ENCODE results near the gene AQP6. TPM values are rescaled to one million over a fixed set of nuclear protein-coding genes. Genes with fewer than 3 reads are reported as not detected.
"Not testable (repeated sequence)": the region's sequence is repeated elsewhere in the genome, so short reads cannot be mapped to it uniquely, and the experiment has no call there.

AQP6 gene
- total RNA-seq, 2 experiments from 2014 or later: not detected

- ChIA-PET POLR2A (no interaction called here), CTCF (interaction anchor here (0.8 to 8.3 kb wide), 5 partner anchors 11 to 133 kb away, joined by 3 to 117 read pairs (median 4); partner anchors contain the start of gene COX14)
- H3K9me3 Mint-ChIP-seq (ENCODE audit: insufficient read depth): no peaks in the 10 kb centered on the region
- no peaks in the 10 kb centered on the region for H3K27me3 Mint-ChIP-seq (ENCODE audit: low read depth)
- no peaks in the 10 kb centered on the region for H3K36me3 Mint-ChIP-seq (ENCODE audit: low read depth)
- no peak for DNase-seq
- no peak for ATAC-seq
- no peak overlapping the region for H3K4me3 Mint-ChIP-seq
- H3K4me1 Mint-ChIP-seq (ENCODE audit: low read depth): no peaks in the 10 kb centered on the region
- H3K27ac Mint-ChIP-seq: no peak overlapping the region
Observed at GRCh38 chr12:49979016-49979586, 6.4 kb downstream of the AQP6 start.

GRCh38 chr12:49979791-49980190, 7.0 kb downstream of the AQP6 start:
- no peak for DNase-seq
- no peak for ATAC-seq
- Mint-ChIP-seq H3K36me3 (ENCODE audit: low read depth) (no peaks in the 10 kb centered on the region), H3K27me3 (ENCODE audit: low read depth) (no peaks in the 10 kb centered on the region), H3K4me1 (ENCODE audit: low read depth) (no peaks in the 10 kb centered on the region), H3K27ac (no peak overlapping the region), H3K9me3 (ENCODE audit: insufficient read depth) (no peaks in the 10 kb centered on the region), H3K4me3 (no peak overlapping the region)
- ChIA-PET POLR2A (no interaction called here), CTCF (interaction anchor here (0.7 to 8.3 kb wide), 5 partner anchors 12 to 113 kb away, joined by 3 to 117 read pairs (median 4); no protein-coding TSS in a partner anchor)

DNA sequence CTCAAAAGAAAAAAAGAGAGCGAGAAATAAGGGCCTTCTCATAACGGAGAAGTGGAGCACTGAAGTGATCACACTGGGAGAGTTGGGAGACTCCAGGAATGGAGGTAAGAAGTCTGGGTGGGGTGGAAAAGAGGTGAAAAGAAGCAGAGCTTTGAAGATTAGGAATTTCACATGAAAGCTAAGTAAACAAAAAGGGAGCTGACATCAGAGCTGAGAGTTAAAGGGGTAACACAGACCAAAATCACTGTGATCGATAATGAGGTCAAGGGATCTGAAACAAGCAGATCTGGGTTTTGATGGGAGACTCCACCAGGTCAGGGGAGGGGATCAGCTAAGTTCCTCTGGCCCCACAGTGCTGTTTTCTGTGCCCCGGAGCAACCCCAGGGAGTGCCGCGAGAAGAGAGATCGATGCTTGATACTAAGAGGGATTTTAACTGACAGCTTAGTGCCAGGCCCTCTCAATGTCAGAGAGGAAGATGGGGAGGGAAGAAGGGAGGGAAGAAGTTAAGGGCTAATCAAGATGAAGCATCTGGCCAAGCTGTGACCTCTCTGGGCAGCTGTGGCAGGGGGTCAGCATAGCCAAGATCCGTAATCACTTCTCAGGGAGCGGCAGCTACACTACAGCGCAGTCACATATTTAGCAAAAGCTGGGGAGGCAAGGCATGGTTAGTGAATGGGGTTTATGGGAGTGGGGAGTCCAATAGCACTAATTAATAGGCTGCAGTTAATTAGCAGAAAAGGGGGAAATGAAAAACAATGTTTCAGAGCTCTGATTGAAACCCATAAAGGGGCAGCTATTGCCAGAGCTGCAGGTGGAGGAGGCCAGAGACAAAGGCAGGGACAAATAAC, 8.0 kb downstream of the AQP6 start:
- no peaks in the 10 kb centered on the region for H3K9me3 Mint-ChIP-seq (ENCODE audit: insufficient read depth)
- no peaks in the 10 kb centered on the region for H3K27me3 Mint-ChIP-seq (ENCODE audit: low read depth)
- DNase-seq (no peak), ATAC-seq (no peak)
- H3K36me3 Mint-ChIP-seq (ENCODE audit: low read depth): peaks cover 9% of the 10 kb centered on the region
- ChIA-PET POLR2A (no interaction called here), CTCF (interaction anchor here (0.7 to 8.3 kb wide), 4 partner anchors 13 to 107 kb away, joined by 3 to 117 read pairs (median 4); no protein-coding TSS in a partner anchor)
- no peaks in the 10 kb centered on the region for H3K4me1 Mint-ChIP-seq (ENCODE audit: low read depth)
- no peak overlapping the region for H3K4me3 Mint-ChIP-seq
- H3K27ac Mint-ChIP-seq: no peak overlapping the region

GRCh38 chr12:49982246-49983087, 9.7 kb downstream of the AQP6 start:
- Mint-ChIP-seq H3K27me3 (ENCODE audit: low read depth) (no peaks in the 10 kb centered on the region), H3K4me1 (ENCODE audit: low read depth) (no peaks in the 10 kb centered on the region), H3K9me3 (ENCODE audit: insufficient read depth) (no peaks in the 10 kb centered on the region), H3K4me3 (no peak overlapping the region), H3K36me3 (ENCODE audit: low read depth) (peaks cover 20% of the 10 kb centered on the region), H3K27ac (no peak overlapping the region)
- DNase-seq (no peak), ATAC-seq (no peak)
- ChIA-PET POLR2A (no interaction called here), CTCF (interaction anchor here (1.4 to 8.3 kb wide), 2 partner anchors 15 to 37 kb away, joined by 3 to 117 read pairs; no protein-coding TSS in a partner anchor)

- H3K27ac Mint-ChIP-seq: no peak overlapping the region
- H3K4me1 Mint-ChIP-seq (ENCODE audit: low read depth): no peaks in the 10 kb centered on the region
- no peaks in the 10 kb centered on the region for H3K27me3 Mint-ChIP-seq (ENCODE audit: low read depth)
- ChIA-PET POLR2A (no interaction called here), CTCF (interaction anchor here (0.5 to 8.3 kb wide), 4 partner anchors 16 to 212 kb away, joined by 3 to 117 read pairs (median 3); no protein-coding TSS in a partner anchor)
- no peaks in the 10 kb centered on the region for H3K9me3 Mint-ChIP-seq (ENCODE audit: insufficient read depth)
- peaks cover 30% of the 10 kb centered on the region for H3K36me3 Mint-ChIP-seq (ENCODE audit: low read depth)
- ATAC-seq: no peak
- DNase-seq: no peak
- H3K4me3 Mint-ChIP-seq: no peak overlapping the region
Observed at GRCh38 chr12:49983892-49984291, 11.1 kb downstream of the AQP6 start.

DNA sequence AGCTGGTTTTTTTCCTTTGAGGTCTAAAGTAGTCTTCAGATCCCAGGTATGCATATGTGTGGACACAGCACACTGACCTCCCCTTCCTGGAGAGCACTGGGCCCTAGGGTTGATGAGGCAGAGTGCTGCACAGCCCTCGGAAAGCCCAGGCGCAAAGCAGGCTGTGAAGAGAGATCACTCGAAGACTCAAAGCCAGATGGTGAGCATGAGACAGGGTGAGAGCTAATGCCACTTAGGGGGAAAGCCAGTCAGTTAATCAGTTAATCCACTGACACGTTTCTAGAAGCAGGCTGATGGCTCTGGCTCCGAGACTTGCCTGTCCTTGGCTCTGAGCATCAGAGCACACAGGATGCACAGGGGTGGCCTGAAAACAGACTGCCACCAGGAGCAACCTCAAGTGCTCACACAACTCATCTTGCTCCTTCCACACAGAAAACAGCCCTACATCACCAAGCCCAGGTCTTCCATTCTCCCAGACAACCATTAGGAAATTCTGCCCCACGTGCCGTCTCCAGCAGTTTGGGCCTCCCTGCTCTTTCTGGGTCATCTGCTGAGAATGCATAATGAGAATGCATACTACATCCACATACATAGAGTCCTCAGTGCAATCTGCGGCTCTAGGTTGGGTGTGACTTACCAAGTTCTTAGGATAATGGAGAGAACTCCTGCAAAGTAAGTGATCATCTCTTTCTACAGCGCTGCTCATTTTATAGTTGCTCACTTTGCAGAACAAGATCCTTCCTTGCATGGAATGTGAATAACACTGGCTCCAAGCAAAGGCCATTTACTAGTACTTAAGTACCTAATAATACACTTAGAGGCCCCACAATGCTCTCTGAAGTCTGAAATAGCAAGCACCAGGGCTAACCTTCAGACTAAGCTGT, 12.0 kb downstream of the AQP6 start:
- H3K36me3 Mint-ChIP-seq (ENCODE audit: low read depth): peaks cover 36% of the 10 kb centered on the region
- POLR2A ChIA-PET: no interaction called here

GRCh38 chr12:49985981-49986380, 13.2 kb downstream of the AQP6 start:
- peaks cover 45% of the 10 kb centered on the region for H3K36me3 Mint-ChIP-seq (ENCODE audit: low read depth)
- no peaks in the 10 kb centered on the region for H3K27me3 Mint-ChIP-seq (ENCODE audit: low read depth)
- H3K27ac Mint-ChIP-seq: no peak overlapping the region
- ATAC-seq (no peak), DNase-seq (no peak)
- no peaks in the 10 kb centered on the region for H3K9me3 Mint-ChIP-seq (ENCODE audit: insufficient read depth)
- no peak overlapping the region for H3K4me3 Mint-ChIP-seq
- ChIA-PET POLR2A (no interaction called here), CTCF (interaction anchor here (1.8 to 3.3 kb wide), 3 partner anchors 19 to 53 kb away, joined by 10 to 17 read pairs (median 12); no protein-coding TSS in a partner anchor)
- H3K4me1 Mint-ChIP-seq (ENCODE audit: low read depth): no peaks in the 10 kb centered on the region

More for the DNA sequence above, 12.0 kb downstream of the AQP6 start:
- no peaks in the 10 kb centered on the region for H3K27me3 Mint-ChIP-seq (ENCODE audit: low read depth)
- H3K4me3 Mint-ChIP-seq: no peak overlapping the region
- CTCF ChIA-PET: interaction anchor here (1.0 to 8.3 kb wide), 5 partner anchors 17 to 90 kb away, joined by 3 to 117 read pairs (median 12); no protein-coding TSS in a partner anchor
- ATAC-seq (no peak), DNase-seq (no peak)
- no peaks in the 10 kb centered on the region for H3K4me1 Mint-ChIP-seq (ENCODE audit: low read depth)
- H3K27ac Mint-ChIP-seq: no peak overlapping the region
- H3K9me3 Mint-ChIP-seq (ENCODE audit: insufficient read depth): no peaks in the 10 kb centered on the region

GRCh38 chr12:49986476-49986875, 13.7 kb downstream of the AQP6 start:
- H3K27me3 Mint-ChIP-seq (ENCODE audit: low read depth); H3K4me1 Mint-ChIP-seq (ENCODE audit: low read depth); POLR2A ChIA-PET; ATAC-seq; H3K9me3 Mint-ChIP-seq (ENCODE audit: insufficient read depth); H3K4me3 Mint-ChIP-seq; DNase-seq; H3K27ac Mint-ChIP-seq: not testable (repeated sequence)
- CTCF ChIA-PET: interaction anchor here (1.8 to 3.3 kb wide), 3 partner anchors 19 to 53 kb away, joined by 10 to 17 read pairs (median 12); no protein-coding TSS in a partner anchor
- H3K36me3 Mint-ChIP-seq (ENCODE audit: low read depth): peaks cover 46% of the 10 kb centered on the region

DNA sequence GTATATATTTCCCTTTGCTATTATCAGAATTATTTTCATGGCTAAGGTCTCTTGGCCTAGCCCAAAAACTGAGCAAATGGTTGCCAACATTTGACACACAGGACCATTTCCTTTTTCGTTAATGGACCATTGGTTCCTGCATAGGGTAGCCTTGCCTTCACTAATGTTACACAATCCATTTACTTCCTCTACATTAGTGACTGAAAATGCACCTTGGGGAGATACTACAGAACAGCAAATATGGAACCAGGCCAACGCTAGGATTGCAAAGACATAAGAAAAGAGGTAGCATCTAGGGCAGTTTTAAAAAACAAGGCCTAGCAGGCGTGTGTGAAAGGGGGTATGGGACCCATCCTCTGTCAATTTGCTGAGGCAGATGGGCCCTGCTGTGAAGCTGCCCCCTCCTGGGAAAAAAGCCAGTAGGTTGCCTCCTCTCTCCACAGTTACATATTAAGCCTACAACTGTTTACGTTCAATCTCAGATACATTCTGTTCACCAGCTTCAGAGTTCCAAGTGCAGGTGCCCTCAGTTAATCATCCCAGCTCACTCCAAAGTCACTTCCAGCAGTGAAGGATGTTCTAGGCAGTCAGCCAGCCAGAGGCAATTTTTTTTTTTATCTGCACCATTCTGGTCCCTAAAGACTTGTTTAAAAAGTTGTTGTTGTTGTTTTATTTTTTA, 15.0 kb downstream of the AQP6 start:
- Mint-ChIP-seq H3K9me3 (ENCODE audit: insufficient read depth) (no peaks in the 10 kb centered on the region), H3K27me3 (ENCODE audit: low read depth) (no peaks in the 10 kb centered on the region), H3K36me3 (ENCODE audit: low read depth) (peaks cover 57% of the 10 kb centered on the region), H3K4me3 (no peak overlapping the region), H3K27ac (no peak overlapping the region), H3K4me1 (ENCODE audit: low read depth) (no peaks in the 10 kb centered on the region)
- no peak for DNase-seq
- CTCF ChIA-PET: interaction anchor here (0.7 to 3.3 kb wide), 2 partner anchors 42 to 82 kb away, joined by 3 to 12 read pairs; no protein-coding TSS in a partner anchor
- POLR2A ChIA-PET: no interaction called here
- ATAC-seq: no peak

DNA sequence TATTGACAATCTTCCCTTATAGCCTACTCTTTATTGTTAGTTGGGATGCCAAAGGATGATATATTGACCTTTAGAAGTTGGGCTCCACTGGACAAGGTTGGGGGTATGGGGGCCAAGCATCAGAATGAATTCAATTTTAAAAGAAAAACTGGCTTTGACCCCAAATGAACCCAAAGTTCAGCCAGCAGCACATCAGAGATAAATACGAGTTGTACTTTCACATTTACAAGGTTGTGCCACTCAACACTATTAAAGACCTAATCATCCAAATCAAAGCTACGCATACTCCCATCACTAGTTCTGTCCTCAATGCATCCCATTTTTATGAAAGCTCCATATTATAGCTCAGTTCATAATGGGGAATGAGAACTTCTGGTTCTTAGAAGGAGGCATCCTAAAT, 16.7 kb downstream of the AQP6 start:
- ATAC-seq; H3K4me3 Mint-ChIP-seq; H3K27ac Mint-ChIP-seq; H3K4me1 Mint-ChIP-seq (ENCODE audit: low read depth); POLR2A ChIA-PET; DNase-seq; H3K27me3 Mint-ChIP-seq (ENCODE audit: low read depth); H3K9me3 Mint-ChIP-seq (ENCODE audit: insufficient read depth): not testable (repeated sequence)
- peaks cover 68% of the 10 kb centered on the region for H3K36me3 Mint-ChIP-seq (ENCODE audit: low read depth)
- CTCF ChIA-PET: interaction anchor here (1.9 to 2.4 kb wide), 2 partner anchors 22 to 67 kb away, joined by 4 to 17 read pairs; no protein-coding TSS in a partner anchor
